Measurements from ENCODE around the gene PCDHA1. TPM values are rescaled to one million over a fixed set of nuclear protein-coding genes. Genes with fewer than 3 reads are reported as not detected.

Gene PCDHA1
- total RNA-seq, 1 experiment from 2014 or later = not detected

- DNase-seq (ENCODE audit: low read depth, low spot score) = no peak
- Histone ChIP-seq H3K9me2 (ENCODE audit: insufficient read depth) (no peaks in the 10 kb centered on the region), H3K36me3 (ENCODE audit: control insufficient read depth in 1 of 2, insufficient read depth in 2 of 2, low read length in 2 of 2) (no peaks in the 10 kb centered on the region), H3K79me2 (ENCODE audit: insufficient read depth, low read length) (no peaks in the 10 kb centered on the region), H3K4me3 (replicated peaks in 1 of 2; ENCODE audit: low read depth in 1 of 2, low read length in 2 of 2) (no peak overlapping the region), H3K27me3 (ENCODE audit: insufficient read depth, low read length) (no peaks in the 10 kb centered on the region), H3K4me1 (ENCODE audit: control insufficient read depth in 1 of 2, insufficient read depth in 2 of 2, low read length in 2 of 2) (no peaks in the 10 kb centered on the region; a peak in 1 of 4 replicates), H2AFZ (ENCODE audit: low read depth, low read length, poor library complexity, severe bottlenecking) (no peak overlapping the region), H3K9ac (ENCODE audit: low read length) (no peak overlapping the region), H3K9me3 (ENCODE audit: control insufficient read depth in 1 of 2, insufficient read depth in 1 of 2, low read depth in 1 of 2, low read length in 2 of 2) (no peaks in the 10 kb centered on the region), H3K4me2 (ENCODE audit: low read length) (no peak overlapping the region), H3K27ac (ENCODE audit: low read depth, low read length) (no peak overlapping the region), H4K20me1 (ENCODE audit: insufficient read depth) (no peaks in the 10 kb centered on the region)
- intact Hi-C loops (cut with micrococcal nuclease) = no loop called here
- ChIA-PET CTCF (no interaction called here), POLR2A (no interaction called here), RAD21 (ENCODE audit: low non-redundant PET in 1 of 2, low total read pairs in 2 of 2, uncharacterized antibody in 2 of 2, unreplicated experiment in 2 of 2) (no interaction called here)
- no peak for ATAC-seq
- TF ChIP-seq REST (IDR thresholded peaks at IDR 0.05; ENCODE audit: low read depth) = no peak
- BruUV-seq (replicated peaks) = no TSS peak
Observed at GRCh38 chr5:140988100-140988499, 202.2 kb downstream of the PCDHA1 start.

- no peak overlapping the region for H3K9ac ChIP-seq (ENCODE audit: low read length)
- H2AFZ ChIP-seq (ENCODE audit: low read depth, low read length, poor library complexity, severe bottlenecking) = no peak overlapping the region
- H3K4me3 ChIP-seq (replicated peaks in 1 of 2; ENCODE audit: low read depth in 1 of 2, low read length in 2 of 2) = no peak overlapping the region
- no peaks in the 10 kb centered on the region for H4K20me1 ChIP-seq (ENCODE audit: insufficient read depth)
- H3K36me3 ChIP-seq (ENCODE audit: control insufficient read depth in 1 of 2, insufficient read depth in 2 of 2, low read length in 2 of 2) = no peaks in the 10 kb centered on the region
- intact Hi-C loops (cut with micrococcal nuclease) = no loop called here
- H3K9me3 ChIP-seq (ENCODE audit: control insufficient read depth in 1 of 2, insufficient read depth in 1 of 2, low read depth in 1 of 2, low read length in 2 of 2) = no peaks in the 10 kb centered on the region
- DNase-seq (ENCODE audit: low read depth, low spot score) (no peak), ATAC-seq (no peak)
- no peaks in the 10 kb centered on the region for H3K27me3 ChIP-seq (ENCODE audit: insufficient read depth, low read length)
- no peaks in the 10 kb centered on the region for H3K79me2 ChIP-seq (ENCODE audit: insufficient read depth, low read length)
- ChIA-PET POLR2A (no interaction called here), RAD21 (ENCODE audit: low non-redundant PET in 1 of 2, low total read pairs in 2 of 2, uncharacterized antibody in 2 of 2, unreplicated experiment in 2 of 2) (no interaction called here), CTCF (no interaction called here)
- no peak overlapping the region for H3K27ac ChIP-seq (ENCODE audit: low read depth, low read length)
- H3K4me2 ChIP-seq (ENCODE audit: low read length) = no peak overlapping the region
- no peaks in the 10 kb centered on the region; a peak in 1 of 4 replicates for H3K4me1 ChIP-seq (ENCODE audit: control insufficient read depth in 1 of 2, insufficient read depth in 2 of 2, low read length in 2 of 2)
- BruUV-seq (replicated peaks) = no TSS peak
- no peaks in the 10 kb centered on the region for H3K9me2 ChIP-seq (ENCODE audit: insufficient read depth)
- TF ChIP-seq YY1 (IDR thresholded peaks at IDR 0.05; ENCODE audit: extremely low read depth, insufficient replicate concordance, low read depth, low read length) (no peak), TCF7L2 (IDR thresholded peaks at IDR 0.05; ENCODE audit: borderline replicate concordance, extremely low read depth, insufficient read depth, insufficient read length) (no peak), JUND (IDR thresholded peaks at IDR 0.05) (no peak), SIN3A (IDR thresholded peaks at IDR 0.05; ENCODE audit: low read depth) (no peak), POLR2AphosphoS5 (IDR thresholded peaks at IDR 0.05; ENCODE audit: low read depth, low read length) (no peak), MAX (IDR thresholded peaks at IDR 0.05) (no peak), CBX3 (IDR thresholded peaks at IDR 0.05; ENCODE audit: low read depth) (no peak), ELF1 (IDR thresholded peaks at IDR 0.05; ENCODE audit: borderline replicate concordance, low read depth) (no peak), CEBPB (IDR thresholded peaks at IDR 0.05; ENCODE audit: low read depth) (no peak), SP1 (IDR thresholded peaks at IDR 0.05; ENCODE audit: low read depth) (no peak), ZNF274 (IDR thresholded peaks at IDR 0.05; ENCODE audit: low read depth, low read length) (no peak), EZH2 (IDR thresholded peaks at IDR 0.05) (no peak), ATF3 (IDR thresholded peaks at IDR 0.05) (no peak), EGR1 (IDR thresholded peaks at IDR 0.05; ENCODE audit: low read depth) (no peak), SRF (IDR thresholded peaks at IDR 0.05; ENCODE audit: low read depth) (no peak), FOSL1 (IDR thresholded peaks at IDR 0.05; ENCODE audit: low read depth) (no peak), CTCF (IDR thresholded peaks at IDR 0.05 in 2 of 3, conservative IDR thresholded peaks at IDR 0.05 in 1 of 3; ENCODE audit: borderline replicate concordance in 1 of 3, insufficient read depth in 1 of 3, low read depth in 2 of 3, low read length in 2 of 3) (no peak)
Observed at GRCh38 chr5:140988608-140989007, 202.7 kb downstream of the PCDHA1 start.

All from HCT116 (cell line).